ENCODE data around the gene CPA5.
"Not testable (repeated sequence)": the region's sequence is repeated elsewhere in the genome, so short reads cannot be mapped to it uniquely, and the experiment has no call there.

The CPA5 gene

GRCh38 chr7:130358471-130358870 lies 13.9 kb downstream of the CPA5 start:
- DNase-seq (ENCODE audit: low read depth in 2 of 2): no peak

- DNase-seq (ENCODE audit: low read depth in 2 of 2): no peak
These were observed 14.8 kb downstream of the CPA5 start for GRCh38 chr7:130359276-130359857.

- DNase-seq (ENCODE audit: low read depth in 2 of 2): no peak
These were observed 15.9 kb downstream of the CPA5 start for GRCh38 chr7:130360518-130360917.

GRCh38 chr7:130361681-130362080 lies 17.1 kb downstream of the CPA5 start:
- DNase-seq (ENCODE audit: low read depth in 2 of 2): no peak

GRCh38 chr7:130362251-130362816 lies 17.7 kb downstream of the CPA5 start:
- DNase-seq (ENCODE audit: low read depth in 2 of 2): no peak

- no peak for DNase-seq (ENCODE audit: low read depth in 2 of 2)
These were observed 18.6 kb downstream of the CPA5 start for GRCh38 chr7:130363026-130363847.

- DNase-seq (ENCODE audit: low read depth in 2 of 2): no peak
These were observed 19.8 kb downstream of the CPA5 start for GRCh38 chr7:130364451-130364850.

GRCh38 chr7:130365088-130365487 lies 20.5 kb downstream of the CPA5 start:
- DNase-seq (ENCODE audit: low read depth in 2 of 2): no peak

GRCh38 chr7:130365511-130366441 lies 21.2 kb downstream of the CPA5 start:
- no peak for DNase-seq (ENCODE audit: low read depth in 2 of 2)

- no peak for DNase-seq (ENCODE audit: low read depth in 2 of 2)
These were observed 21.9 kb downstream of the CPA5 start for GRCh38 chr7:130366564-130366963.

GRCh38 chr7:130367088-130367755 lies 22.6 kb downstream of the CPA5 start:
- DNase-seq (ENCODE audit: low read depth in 2 of 2): peak in 1 of 2 donors; percentile 13

- no peak for DNase-seq (ENCODE audit: low read depth in 2 of 2)
These were observed 23.5 kb downstream of the CPA5 start for GRCh38 chr7:130367836-130368746.

- no peak for DNase-seq (ENCODE audit: low read depth in 2 of 2)
These were observed 24.6 kb downstream of the CPA5 start for GRCh38 chr7:130369110-130369711.

- no peak for DNase-seq (ENCODE audit: low read depth in 2 of 2)
These were observed 25.4 kb downstream of the CPA5 start for GRCh38 chr7:130369831-130370550.

GRCh38 chr7:130371046-130371445 lies 26.4 kb downstream of the CPA5 start:
- no peak for DNase-seq (ENCODE audit: low read depth in 2 of 2)

GRCh38 chr7:130372402-130373165 lies 28.0 kb downstream of the CPA5 start:
- no peak for DNase-seq (ENCODE audit: low read depth in 2 of 2)

- DNase-seq (ENCODE audit: low read depth in 2 of 2): no peak
These were observed 29.9 kb downstream of the CPA5 start for GRCh38 chr7:130374507-130374906.

- DNase-seq (ENCODE audit: low read depth in 2 of 2): not testable (repeated sequence)
These were observed 31.8 kb downstream of the CPA5 start for GRCh38 chr7:130376461-130376860.
